Measurements from ENCODE around the gene GPC6. TPM values are rescaled to one million over a fixed set of nuclear protein-coding genes. Genes with fewer than 3 reads are reported as not detected.

Gene GPC6
- total RNA-seq, 1 donor from 2014 or later = 18.7 TPM

- no peak overlapping the region for H3K4me3 ChIP-seq (ENCODE audit: low read depth, low read length)
- no peak for DNase-seq (ENCODE audit: low read depth)
- TF ChIP-seq CTCF (conservative IDR thresholded peaks at IDR 0.05; ENCODE audit: low read depth, low read length) = no peak
These were observed 1192.8 kb downstream of the GPC6 start for GRCh38 chr13:94419304-94419924.

GRCh38 chr13:94419925-94420305, 1193.3 kb downstream of the GPC6 start:
- H3K4me3 ChIP-seq (ENCODE audit: low read depth, low read length) = no peak overlapping the region
- TF ChIP-seq CTCF (conservative IDR thresholded peaks at IDR 0.05; ENCODE audit: low read depth, low read length) = no peak
- no peak for DNase-seq (ENCODE audit: low read depth)

- TF ChIP-seq CTCF (conservative IDR thresholded peaks at IDR 0.05; ENCODE audit: low read depth, low read length) = no peak
- no peak for DNase-seq (ENCODE audit: low read depth)
These were observed 1200.8 kb downstream of the GPC6 start for GRCh38 chr13:94427313-94427953.

GRCh38 chr13:94431574-94431973, 1205.0 kb downstream of the GPC6 start:
- no peak for DNase-seq (ENCODE audit: low read depth)
- TF ChIP-seq CTCF (conservative IDR thresholded peaks at IDR 0.05; ENCODE audit: low read depth, low read length) = no peak
- H3K4me3 ChIP-seq (ENCODE audit: low read depth, low read length) = no peak overlapping the region

More at GRCh38 chr13:94427313-94427953, 1200.8 kb downstream of the GPC6 start:
- H3K4me3 ChIP-seq (ENCODE audit: low read depth, low read length) = no peak overlapping the region

GRCh38 chr13:94431987-94432386, 1205.4 kb downstream of the GPC6 start:
- DNase-seq (ENCODE audit: low read depth) = no peak
- no peak for TF ChIP-seq CTCF (conservative IDR thresholded peaks at IDR 0.05; ENCODE audit: low read depth, low read length)
- no peak overlapping the region for H3K4me3 ChIP-seq (ENCODE audit: low read depth, low read length)

GRCh38 chr13:94433055-94433961, 1206.7 kb downstream of the GPC6 start:
- H3K4me3 ChIP-seq (ENCODE audit: low read depth, low read length) = no peak overlapping the region
- no peak for TF ChIP-seq CTCF (conservative IDR thresholded peaks at IDR 0.05; ENCODE audit: low read depth, low read length)
- DNase-seq (ENCODE audit: low read depth) = no peak

All from epithelial cell of proximal tubule (primary cell).